Hepatocyte (in vitro differentiated cells): Measurements from ENCODE around the gene MAPK11. TPM values are rescaled to one million over a fixed set of nuclear protein-coding genes. Genes with fewer than 3 reads are reported as not detected.

ENCODE experiments used
- DNase-seq: peaks from one replicate; pipeline ENCODE4 v3.0.0-alpha.2; 2016; ENCODE audit warnings: low spot score
- H2AFZ ChIP-seq: fragments of 200-600 bp; sonication (generic); 2 replicates; pipeline ENCODE4 v1.6.0; 2016; ENCODE audit warnings: antibody characterized with exemption, mild to moderate bottlenecking
- H3K27ac ChIP-seq: fragments of 200-600 bp; sonication (generic); 2 replicates; pipeline ENCODE4 v1.5.1; 2016; ENCODE audit warnings: mild to moderate bottlenecking
- H3K27me3 ChIP-seq: fragments of 200-600 bp; sonication (generic); 2 replicates; pipeline ENCODE4 v1.6.1; 2016
- H3K36me3 ChIP-seq: fragments of 200-600 bp; sonication (generic); replicated peaks from 2 replicates; pipeline ENCODE4 v1.5.1; 2016; ENCODE audit warnings: low read depth; ENCODE audit not compliant: insufficient read depth
- H3K4me1 ChIP-seq: fragments of 200-600 bp; sonication (generic); 2 replicates; pipeline ENCODE4 v1.5.1; 2016; ENCODE audit warnings: mild to moderate bottlenecking, moderate library complexity; ENCODE audit not compliant: insufficient read depth
- H3K4me2 ChIP-seq: fragments of 200-600 bp; sonication (generic); 2 replicates; pipeline ENCODE4 v1.6.0; 2016
- H3K4me3 ChIP-seq: fragments of 200-600 bp; sonication (generic); 2 replicates; pipeline ENCODE4 v1.5.1; 2016; ENCODE audit warnings: mild to moderate bottlenecking
- H3K79me2 ChIP-seq: fragments of 200-600 bp; sonication (generic); 2 replicates; pipeline ENCODE4 v1.6.0; 2017; ENCODE audit warnings: mild to moderate bottlenecking
- H3K9me2 ChIP-seq: fragments of 200-600 bp; sonication (generic); replicated peaks from 2 replicates; pipeline ENCODE4 v1.6.0; 2017; ENCODE audit warnings: mild to moderate bottlenecking; ENCODE audit not compliant: insufficient read depth
- H3K9me3 ChIP-seq: fragments of 200-600 bp; sonication (generic); 2 replicates; pipeline ENCODE4 v1.5.1; 2016; ENCODE audit warnings: low read depth, mild to moderate bottlenecking
- H4K20me1 ChIP-seq: fragments of 200-600 bp; sonication (generic); 2 replicates; pipeline ENCODE4 v1.6.0; 2016; ENCODE audit warnings: mild to moderate bottlenecking; ENCODE audit not compliant: insufficient read depth, poor library complexity, severe bottlenecking
- CTCF ChIP-seq: fragments of 200-600 bp; sonication (generic); IDR thresholded peaks from 2 replicates; pipeline ENCODE4 v1.5.1; 2016; ENCODE audit warnings: antibody characterized with exemption, mild to moderate bottlenecking; ENCODE audit not compliant: poor library complexity
- EZH2 ChIP-seq: fragments of 200-600 bp; sonication (generic); IDR thresholded peaks from 2 replicates; pipeline ENCODE4 v1.6.1; 2016; ENCODE audit warnings: antibody characterized with exemption, mild to moderate bottlenecking, borderline replicate concordance
- EZH2phosphoT487 ChIP-seq: fragments of 200-600 bp; sonication (generic); IDR thresholded peaks from one replicate; pipeline ENCODE4 v1.6.1; 2018; ENCODE audit warnings: antibody characterized with exemption, mild to moderate bottlenecking, low read depth, moderate library complexity; ENCODE audit not compliant: unreplicated experiment, severe bottlenecking
- WGBS: methylation state at CpG from one replicate; pipeline ENCODE4 v1.1.6; 2016; ENCODE audit warnings: low lambda C conversion rate; ENCODE audit errors: missing lambda C conversion rate; 5-methylcytosine and 5-hydroxymethylcytosine counted together
- polyA plus RNA-seq: library from polyadenylated mRNA; unstranded; fragments of >200 nt; fragmentation: Nextera tagmentation; extraction: Ambion mirVana; gene quantifications from 2 replicates; pipeline ENCODE4 v1.2.1, GENCODE V29; 2016
- total RNA-seq: library from RNA; depleted of rRNA; stranded (reverse); fragments of >200 nt; gene quantifications from 2 replicates; pipeline ENCODE4 v1.2.3, GENCODE V29; 2014

Gene MAPK11
- total and polyA plus RNA-seq, 2 experiments from 2014 or later, result 1.1 to 2.3 TPM

GRCh38 chr22:50298266-50298637 lies 28.1 kb upstream of the MAPK11 start:
- Histone ChIP-seq H3K36me3 (no peaks in the 10 kb centered on the region), H3K4me1 (peaks cover 92% of the 10 kb centered on the region), H3K27me3 (no peaks in the 10 kb centered on the region), H4K20me1 (peaks cover 82% of the 10 kb centered on the region), H3K79me2 (peaks cover 97% of the 10 kb centered on the region), H3K9me3 (no peaks in the 10 kb centered on the region), H3K4me2 (peak overlapping the region; percentile 98), H2AFZ (no peak overlapping the region), H3K27ac (peak overlapping the region; percentile 83), H3K4me3 (no peak overlapping the region), H3K9me2 (no peaks in the 10 kb centered on the region)
- DNase-seq, result no peak
- TF ChIP-seq CTCF, result no peak
- no peak for TF ChIP-seq EZH2
- TF ChIP-seq EZH2phosphoT487, result no peak
- 75% methylated on average over 4 of the region's 4 CpGs for WGBS

GRCh38 chr22:50297510-50298265 lies 27.5 kb upstream of the MAPK11 start:
- peak overlapping the region; percentile 83 for H3K27ac ChIP-seq
- TF ChIP-seq EZH2phosphoT487 (no peak), EZH2 (no peak), CTCF (no peak)
- H3K79me2 ChIP-seq, result peaks cover 97% of the 10 kb centered on the region
- no peak for DNase-seq
- H3K9me3 ChIP-seq, result no peaks in the 10 kb centered on the region
- no peaks in the 10 kb centered on the region for H3K27me3 ChIP-seq
- no peak overlapping the region for H2AFZ ChIP-seq
- H3K4me2 ChIP-seq, result peak overlapping the region; percentile 98
- no peaks in the 10 kb centered on the region for H3K9me2 ChIP-seq
- H4K20me1 ChIP-seq, result peaks cover 82% of the 10 kb centered on the region
- H3K4me1 ChIP-seq, result peaks cover 92% of the 10 kb centered on the region
- no peaks in the 10 kb centered on the region for H3K36me3 ChIP-seq
- 96% methylated on average over 17 of the region's 20 CpGs for WGBS
- H3K4me3 ChIP-seq, result no peak overlapping the region

- Histone ChIP-seq H2AFZ (no peak overlapping the region), H3K9me2 (no peaks in the 10 kb centered on the region), H3K27me3 (no peaks in the 10 kb centered on the region), H3K4me2 (no peak overlapping the region), H3K9me3 (no peaks in the 10 kb centered on the region), H3K27ac (peak overlapping the region; percentile 36), H3K4me1 (peaks cover 89% of the 10 kb centered on the region), H3K79me2 (peaks cover 97% of the 10 kb centered on the region), H4K20me1 (peaks cover 82% of the 10 kb centered on the region), H3K4me3 (no peak overlapping the region), H3K36me3 (no peaks in the 10 kb centered on the region)
- WGBS, result 80% methylated on average over 25 of the region's 29 CpGs
- TF ChIP-seq EZH2phosphoT487, result no peak
- no peak for TF ChIP-seq CTCF
- TF ChIP-seq EZH2, result no peak
- no peak for DNase-seq
Measured at GRCh38 chr22:50296658-50297490, 26.7 kb upstream of the MAPK11 start.
